ENCODE results near the gene PTPRD.

The PTPRD gene

GRCh38 chr9:8696516-8696915 is 1916.3 kb downstream of the PTPRD start:
- Histone ChIP-seq H3K4me2 (ENCODE audit: low read depth, low read length, poor library complexity, severe bottlenecking) (no peak overlapping the region), H3K4me3 (ENCODE audit: insufficient read depth, low read length, poor library complexity, severe bottlenecking) (no peak overlapping the region), H3K27me3 (ENCODE audit: low read length) (no peaks in the 10 kb centered on the region), H3K9me2 (replicated peaks; ENCODE audit: insufficient read depth, low read length) (no peaks in the 10 kb centered on the region; the same call in 1 of the 2 replicates), H3F3A (ENCODE audit: insufficient read depth) (no peaks in the 10 kb centered on the region), H3K79me2 (ENCODE audit: insufficient read depth, low read length) (no peaks in the 10 kb centered on the region), H2AFZ (ENCODE audit: low read depth, low read length, severe bottlenecking) (no peak overlapping the region), H3K9ac (ENCODE audit: low read length) (no peak overlapping the region), H3K9me3 (ENCODE audit: insufficient read depth, low read length) (no peaks in the 10 kb centered on the region), H3K36me3 (ENCODE audit: low read length) (no peaks in the 10 kb centered on the region), H3K27ac (ENCODE audit: low read depth, low read length) (no peak overlapping the region), H4K20me1 (ENCODE audit: low read depth, low read length) (no peaks in the 10 kb centered on the region)
- no peak for TF ChIP-seq CTCF (IDR thresholded peaks at IDR 0.05; ENCODE audit: insufficient read depth, low read length, poor library complexity, severe bottlenecking)
- TF ChIP-seq EZH2phosphoT487 (conservative IDR thresholded peaks at IDR 0.05; ENCODE audit: low read length), result no peak

- H3K36me3 ChIP-seq (ENCODE audit: low read length), result no peaks in the 10 kb centered on the region
These were observed 1917.7 kb downstream of the PTPRD start for GRCh38 chr9:8694983-8695588.

GRCh38 chr9:8693464-8693863 is 1919.3 kb downstream of the PTPRD start:
- Histone ChIP-seq H3K27ac (ENCODE audit: low read depth, low read length) (no peak overlapping the region), H3K4me3 (ENCODE audit: insufficient read depth, low read length, poor library complexity, severe bottlenecking) (no peak overlapping the region), H3K9ac (ENCODE audit: low read length) (no peak overlapping the region), H3K4me2 (ENCODE audit: low read depth, low read length, poor library complexity, severe bottlenecking) (no peak overlapping the region), H3K9me2 (replicated peaks; ENCODE audit: insufficient read depth, low read length) (no peaks in the 10 kb centered on the region; the same call in 1 of the 2 replicates), H3K36me3 (ENCODE audit: low read length) (no peaks in the 10 kb centered on the region), H4K20me1 (ENCODE audit: low read depth, low read length) (no peaks in the 10 kb centered on the region), H2AFZ (ENCODE audit: low read depth, low read length, severe bottlenecking) (no peak overlapping the region), H3K27me3 (ENCODE audit: low read length) (no peaks in the 10 kb centered on the region), H3F3A (ENCODE audit: insufficient read depth) (no peaks in the 10 kb centered on the region), H3K79me2 (ENCODE audit: insufficient read depth, low read length) (no peaks in the 10 kb centered on the region), H3K9me3 (ENCODE audit: insufficient read depth, low read length) (no peaks in the 10 kb centered on the region)
- no peak for TF ChIP-seq CTCF (IDR thresholded peaks at IDR 0.05; ENCODE audit: insufficient read depth, low read length, poor library complexity, severe bottlenecking)
- TF ChIP-seq EZH2phosphoT487 (conservative IDR thresholded peaks at IDR 0.05; ENCODE audit: low read length), result no peak

More at GRCh38 chr9:8694983-8695588, 1917.7 kb downstream of the PTPRD start:
- H3F3A ChIP-seq (ENCODE audit: insufficient read depth), result no peaks in the 10 kb centered on the region
- H4K20me1 ChIP-seq (ENCODE audit: low read depth, low read length), result no peaks in the 10 kb centered on the region
- no peak overlapping the region for H3K4me3 ChIP-seq (ENCODE audit: insufficient read depth, low read length, poor library complexity, severe bottlenecking)
- H3K9ac ChIP-seq (ENCODE audit: low read length), result no peak overlapping the region
- no peak overlapping the region for H3K4me2 ChIP-seq (ENCODE audit: low read depth, low read length, poor library complexity, severe bottlenecking)
- TF ChIP-seq CTCF (IDR thresholded peaks at IDR 0.05; ENCODE audit: insufficient read depth, low read length, poor library complexity, severe bottlenecking), result no peak
- no peak for TF ChIP-seq EZH2phosphoT487 (conservative IDR thresholded peaks at IDR 0.05; ENCODE audit: low read length)
- H3K9me3 ChIP-seq (ENCODE audit: insufficient read depth, low read length), result no peaks in the 10 kb centered on the region
- H3K9me2 ChIP-seq (replicated peaks; ENCODE audit: insufficient read depth, low read length), result no peaks in the 10 kb centered on the region; the same call in 1 of the 2 replicates
- H3K79me2 ChIP-seq (ENCODE audit: insufficient read depth, low read length), result no peaks in the 10 kb centered on the region
- H2AFZ ChIP-seq (ENCODE audit: low read depth, low read length, severe bottlenecking), result no peak overlapping the region
- no peaks in the 10 kb centered on the region for H3K27me3 ChIP-seq (ENCODE audit: low read length)
- no peak overlapping the region for H3K27ac ChIP-seq (ENCODE audit: low read depth, low read length)
